NCI-H524 (cell line): ENCODE measurements around the gene SLC44A4.
A peak's percentile ranks its signal among the peaks of the same experiment; 100 is the strongest.
"Not testable (repeated sequence)": the region's sequence is repeated elsewhere in the genome, so short reads cannot be mapped to it uniquely, and the experiment has no call there.

Experiments
- DNase-seq, 2 experiments: peaks; one replicate each; lab custom pipeline; 2025; lab: John Stamatoyannopoulos, UW

SLC44A4 gene

GRCh38 chr6:31858707-31859106 is 20.1 kb downstream of the SLC44A4 start:
- no peak for DNase-seq

GRCh38 chr6:31857774-31858173 is 21.0 kb downstream of the SLC44A4 start:
- DNase-seq = not testable (repeated sequence)

- not testable (repeated sequence) for DNase-seq
Measured at GRCh38 chr6:31851980-31852718, 26.6 kb downstream of the SLC44A4 start.

DNA sequence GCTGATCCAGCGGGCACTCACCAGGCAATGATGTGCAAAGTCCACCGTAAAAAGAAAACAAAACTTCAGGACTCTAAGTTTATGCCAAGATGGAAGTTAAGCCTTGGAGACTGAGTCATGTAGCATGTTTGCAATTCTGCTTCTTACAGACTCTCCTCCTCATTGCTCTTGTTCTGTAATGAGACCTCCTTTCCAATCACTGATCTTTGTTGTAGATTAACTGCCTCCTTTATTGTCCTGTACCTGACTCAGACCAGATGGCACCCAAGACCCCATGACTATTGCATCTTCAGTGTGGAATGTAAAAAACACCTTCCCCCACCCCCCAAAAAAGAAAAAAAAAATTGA is 27.3 kb downstream of the SLC44A4 start:
- DNase-seq = no peak

DNA sequence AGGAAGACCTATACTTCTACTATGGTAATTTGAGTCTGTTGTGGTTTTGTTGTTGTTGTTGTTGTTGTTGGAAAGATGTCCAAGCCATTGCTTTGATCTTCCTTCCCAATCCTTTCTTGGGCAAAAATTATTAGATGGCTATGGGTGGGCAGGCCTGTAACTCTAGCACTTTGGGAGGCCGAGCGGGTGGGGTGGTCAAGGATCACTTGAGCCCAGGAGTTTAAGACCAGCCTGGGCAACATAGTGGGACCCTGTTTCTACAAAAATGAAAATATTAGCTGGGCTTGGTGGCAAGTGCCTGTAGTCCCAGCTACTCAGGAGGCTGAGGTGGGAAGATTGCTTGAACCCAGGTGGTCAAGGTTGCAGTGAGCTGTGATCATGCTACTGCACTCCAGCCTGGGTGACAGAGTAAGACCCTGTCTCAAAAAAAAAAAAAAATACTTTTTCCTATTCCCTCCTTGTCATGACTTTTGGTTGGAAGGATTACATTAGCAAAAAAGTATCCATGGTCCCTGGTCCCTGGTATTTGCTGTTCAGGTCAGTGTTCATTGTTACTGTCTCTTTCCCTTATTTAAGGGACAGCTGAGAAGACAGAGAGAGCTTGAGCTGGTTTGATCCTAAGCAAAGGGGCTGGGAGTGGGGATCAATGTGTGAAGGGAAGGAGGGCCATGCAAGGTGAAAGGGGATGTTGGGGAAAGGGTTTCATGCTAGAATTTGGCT is 27.9 kb downstream of the SLC44A4 start:
- no peak for DNase-seq

- no peak for DNase-seq
Measured at GRCh38 chr6:31847276-31847978, 31.4 kb downstream of the SLC44A4 start.

- no peak for DNase-seq
Measured at GRCh38 chr6:31844507-31844906, 34.3 kb downstream of the SLC44A4 start.

- DNase-seq = no peak
Measured at GRCh38 chr6:31842053-31842452, 36.7 kb downstream of the SLC44A4 start.

DNA sequence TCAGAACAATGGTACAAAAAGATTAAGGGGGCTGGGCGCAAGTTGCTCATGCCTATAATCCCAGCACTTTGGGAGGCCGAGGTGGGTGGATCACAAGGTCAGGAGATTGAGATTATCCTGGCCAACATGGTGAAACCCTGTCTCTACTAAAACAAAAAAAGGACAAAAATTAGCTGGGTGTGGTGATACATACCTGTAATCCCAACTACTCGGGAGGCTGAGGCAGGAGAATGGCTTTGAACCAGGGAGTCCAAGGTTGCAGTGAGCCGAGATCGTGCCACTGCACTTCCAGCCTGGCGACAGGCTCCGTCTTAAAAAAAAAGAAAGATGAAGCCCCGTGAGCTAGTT is 39.0 kb downstream of the SLC44A4 start:
- not testable (repeated sequence) for DNase-seq

GRCh38 chr6:31838968-31839367 is 39.8 kb downstream of the SLC44A4 start:
- no peak for DNase-seq

GRCh38 chr6:31838114-31838553 is 40.7 kb downstream of the SLC44A4 start:
- DNase-seq = not testable (repeated sequence)

- DNase-seq = no peak
Measured at GRCh38 chr6:31837369-31838113, 41.3 kb downstream of the SLC44A4 start.

GRCh38 chr6:31836474-31837368 is 42.1 kb downstream of the SLC44A4 start:
- no peak for DNase-seq

GRCh38 chr6:31836047-31836473 is 42.7 kb downstream of the SLC44A4 start:
- DNase-seq = no peak

DNA sequence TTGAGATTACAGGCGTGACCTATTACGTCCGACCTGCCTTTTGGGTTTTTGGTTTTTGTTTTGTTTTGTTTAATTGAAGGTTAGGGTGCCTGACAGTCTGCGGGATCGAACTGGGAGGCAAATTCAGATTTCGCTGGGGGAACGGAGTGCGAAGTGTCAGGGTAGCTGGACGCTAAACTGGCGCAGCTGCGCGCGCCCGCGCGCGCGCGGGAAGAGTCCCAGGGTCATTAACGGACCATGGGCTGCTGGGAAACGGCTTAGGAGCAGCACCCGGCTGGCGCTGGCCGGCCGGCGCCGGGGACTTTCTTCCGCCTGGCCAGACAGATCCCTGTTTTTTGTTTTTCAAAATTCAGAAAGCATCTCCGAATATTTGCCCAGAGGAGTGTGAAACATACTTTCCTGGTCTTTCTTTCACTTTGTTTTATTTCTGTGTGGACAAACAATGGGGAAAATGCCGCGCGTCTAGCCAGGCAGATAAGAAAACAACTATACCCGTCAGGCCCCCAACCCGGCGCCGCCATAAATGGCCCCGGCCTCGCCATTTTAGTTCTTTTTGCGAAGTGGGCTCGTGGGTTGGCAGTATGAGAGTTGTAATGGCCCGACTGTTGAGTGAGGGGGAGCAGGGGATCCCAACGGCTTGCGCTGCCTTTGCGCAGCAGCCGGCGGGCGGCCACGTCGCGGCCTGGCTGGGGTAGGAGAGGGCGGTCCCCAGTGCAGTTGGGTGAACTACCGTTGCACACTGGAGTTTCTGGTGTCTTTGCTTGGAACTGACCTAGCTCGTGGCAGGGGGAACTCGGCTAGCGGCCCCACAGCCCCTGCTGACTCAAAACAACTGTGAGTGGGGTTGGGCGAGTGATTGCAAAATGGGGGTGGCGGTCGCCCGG is 44.2 kb downstream of the SLC44A4 start:
- DNase-seq = peak; percentile 85 to 90

GRCh38 chr6:31831350-31832215 is 47.2 kb downstream of the SLC44A4 start:
- DNase-seq = no peak

- no peak for DNase-seq
Measured at GRCh38 chr6:31830886-31831335, 47.9 kb downstream of the SLC44A4 start.

DNA sequence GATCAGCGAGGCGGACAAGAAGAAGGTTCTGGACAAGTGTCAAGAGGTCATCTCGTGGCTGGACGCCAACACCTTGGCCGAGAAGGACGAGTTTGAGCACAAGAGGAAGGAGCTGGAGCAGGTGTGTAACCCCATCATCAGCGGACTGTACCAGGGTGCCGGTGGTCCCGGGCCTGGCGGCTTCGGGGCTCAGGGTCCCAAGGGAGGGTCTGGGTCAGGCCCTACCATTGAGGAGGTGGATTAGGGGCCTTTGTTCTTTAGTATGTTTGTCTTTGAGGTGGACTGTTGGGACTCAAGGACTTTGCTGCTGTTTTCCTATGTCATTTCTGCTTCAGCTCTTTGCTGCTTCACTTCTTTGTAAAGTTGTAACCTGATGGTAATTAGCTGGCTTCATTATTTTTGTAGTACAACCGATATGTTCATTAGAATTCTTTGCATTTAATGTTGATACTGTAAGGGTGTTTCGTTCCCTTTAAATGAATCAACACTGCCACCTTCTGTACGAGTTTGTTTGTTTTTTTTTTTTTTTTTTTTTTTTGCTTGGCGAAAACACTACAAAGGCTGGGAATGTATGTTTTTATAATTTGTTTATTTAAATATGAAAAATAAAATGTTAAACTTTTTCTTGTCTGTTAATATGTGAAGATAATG is 49.0 kb downstream of the SLC44A4 start:
- peak; percentile 14 to 53 for DNase-seq
